SU-DHL-6 (cell line): ENCODE results near the gene CTH.
"Not testable (repeated sequence)": the region's sequence is repeated elsewhere in the genome, so short reads cannot be mapped to it uniquely, and the experiment has no call there.

Source experiments
- EZH2phosphoT487 ChIP-seq: fragments of 200-600 bp; sonication (generic), shearing (Covaris generic); conservative IDR thresholded peaks from 2 replicates; pipeline ENCODE4 v1.6.1; 2018; ENCODE audit warnings: mild to moderate bottlenecking, antibody characterized with exemption, low read length, moderate library complexity, mixed read lengths
- TF ChIP-seq, protein P1 (sequence below): fragments of 200-600 bp; sonication (generic); IDR thresholded peaks from one replicate; pipeline ENCODE4 v1.5.1; 2017; ENCODE audit warnings: antibody characterized with exemption, mild to moderate bottlenecking, low read length, moderate library complexity; ENCODE audit not compliant: insufficient read depth, poor library complexity, severe bottlenecking

DNA sequence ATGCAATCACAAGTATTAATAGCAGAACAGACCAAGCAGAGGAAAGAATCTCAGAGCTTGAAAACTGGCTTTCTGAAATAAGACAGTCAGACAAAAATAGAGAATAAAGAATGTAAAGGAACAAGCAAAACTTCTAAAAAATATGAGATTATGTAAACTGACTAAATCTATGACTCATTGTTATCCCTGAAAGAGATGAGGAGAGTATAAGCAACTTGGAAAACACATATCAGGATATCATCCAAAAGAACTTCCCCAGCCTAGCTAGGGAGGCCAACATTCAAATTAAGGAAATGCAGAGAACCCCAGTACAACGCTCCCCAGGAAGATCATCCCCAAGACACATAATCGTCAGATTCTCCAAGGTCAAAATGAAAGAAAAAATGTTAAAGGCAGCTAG is 58.1 kb downstream of the CTH start:
- TF ChIP-seq, protein P1, sequence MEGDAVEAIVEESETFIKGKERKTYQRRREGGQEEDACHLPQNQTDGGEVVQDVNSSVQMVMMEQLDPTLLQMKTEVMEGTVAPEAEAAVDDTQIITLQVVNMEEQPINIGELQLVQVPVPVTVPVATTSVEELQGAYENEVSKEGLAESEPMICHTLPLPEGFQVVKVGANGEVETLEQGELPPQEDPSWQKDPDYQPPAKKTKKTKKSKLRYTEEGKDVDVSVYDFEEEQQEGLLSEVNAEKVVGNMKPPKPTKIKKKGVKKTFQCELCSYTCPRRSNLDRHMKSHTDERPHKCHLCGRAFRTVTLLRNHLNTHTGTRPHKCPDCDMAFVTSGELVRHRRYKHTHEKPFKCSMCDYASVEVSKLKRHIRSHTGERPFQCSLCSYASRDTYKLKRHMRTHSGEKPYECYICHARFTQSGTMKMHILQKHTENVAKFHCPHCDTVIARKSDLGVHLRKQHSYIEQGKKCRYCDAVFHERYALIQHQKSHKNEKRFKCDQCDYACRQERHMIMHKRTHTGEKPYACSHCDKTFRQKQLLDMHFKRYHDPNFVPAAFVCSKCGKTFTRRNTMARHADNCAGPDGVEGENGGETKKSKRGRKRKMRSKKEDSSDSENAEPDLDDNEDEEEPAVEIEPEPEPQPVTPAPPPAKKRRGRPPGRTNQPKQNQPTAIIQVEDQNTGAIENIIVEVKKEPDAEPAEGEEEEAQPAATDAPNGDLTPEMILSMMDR: not testable (repeated sequence)
- TF ChIP-seq EZH2phosphoT487: not testable (repeated sequence)
